H1 (cell line): ENCODE data around the gene SECISBP2.

Source experiments
- HDAC6 ChIP-seq: IDR thresholded peaks from one replicate; pipeline ENCODE4 v1.7.1; 2012; ENCODE audit warnings: low read depth, mild to moderate bottlenecking, inconsistent platforms, low read length, moderate library complexity
- TF ChIP-seq, protein P1 (sequence below): IDR thresholded peaks from 2 replicates; pipeline ENCODE4 v1.6.1; 2012; ENCODE audit warnings: inconsistent platforms
- TF ChIP-seq, protein P2 (sequence below), 3 experiments: IDR thresholded peaks; 1 replicate in 2 of 3; 2 replicates in 1 of 3; pipeline versions ENCODE4 v1.5.1 to v1.6.1; 2011; ENCODE audit warnings: low read length in 3 of 3, mild to moderate bottlenecking in 3 of 3, inconsistent platforms in 2 of 3, low read depth in 1 of 3, moderate library complexity in 1 of 3; ENCODE audit not compliant: insufficient read depth in 1 of 3; ENCODE audit errors: control extremely low read depth in 1 of 3

DNA sequence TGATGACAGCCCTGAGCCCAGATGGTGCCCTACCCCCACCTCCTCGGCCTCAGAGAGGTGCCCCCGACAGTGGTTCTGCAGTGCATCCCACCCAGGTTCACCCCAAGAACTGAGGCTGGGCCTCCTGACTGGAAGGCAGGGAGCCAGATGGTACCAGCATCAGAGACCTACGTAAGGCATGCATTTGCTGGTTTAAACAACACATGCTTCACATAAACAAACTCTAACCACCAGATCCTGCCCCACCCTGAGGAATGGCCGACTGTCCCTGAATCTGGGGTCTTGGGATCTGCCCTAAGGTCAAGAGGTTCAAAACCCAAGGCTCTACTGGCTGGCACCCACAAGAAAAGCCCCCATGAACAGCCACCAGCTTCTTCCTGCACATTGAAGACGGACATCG lies 73.3 kb downstream of the SECISBP2 start:
- TF ChIP-seq, protein P1, sequence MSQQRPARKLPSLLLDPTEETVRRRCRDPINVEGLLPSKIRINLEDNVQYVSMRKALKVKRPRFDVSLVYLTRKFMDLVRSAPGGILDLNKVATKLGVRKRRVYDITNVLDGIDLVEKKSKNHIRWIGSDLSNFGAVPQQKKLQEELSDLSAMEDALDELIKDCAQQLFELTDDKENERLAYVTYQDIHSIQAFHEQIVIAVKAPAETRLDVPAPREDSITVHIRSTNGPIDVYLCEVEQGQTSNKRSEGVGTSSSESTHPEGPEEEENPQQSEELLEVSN = no peak
- no peak for TF ChIP-seq HDAC6
- TF ChIP-seq, protein P2, sequence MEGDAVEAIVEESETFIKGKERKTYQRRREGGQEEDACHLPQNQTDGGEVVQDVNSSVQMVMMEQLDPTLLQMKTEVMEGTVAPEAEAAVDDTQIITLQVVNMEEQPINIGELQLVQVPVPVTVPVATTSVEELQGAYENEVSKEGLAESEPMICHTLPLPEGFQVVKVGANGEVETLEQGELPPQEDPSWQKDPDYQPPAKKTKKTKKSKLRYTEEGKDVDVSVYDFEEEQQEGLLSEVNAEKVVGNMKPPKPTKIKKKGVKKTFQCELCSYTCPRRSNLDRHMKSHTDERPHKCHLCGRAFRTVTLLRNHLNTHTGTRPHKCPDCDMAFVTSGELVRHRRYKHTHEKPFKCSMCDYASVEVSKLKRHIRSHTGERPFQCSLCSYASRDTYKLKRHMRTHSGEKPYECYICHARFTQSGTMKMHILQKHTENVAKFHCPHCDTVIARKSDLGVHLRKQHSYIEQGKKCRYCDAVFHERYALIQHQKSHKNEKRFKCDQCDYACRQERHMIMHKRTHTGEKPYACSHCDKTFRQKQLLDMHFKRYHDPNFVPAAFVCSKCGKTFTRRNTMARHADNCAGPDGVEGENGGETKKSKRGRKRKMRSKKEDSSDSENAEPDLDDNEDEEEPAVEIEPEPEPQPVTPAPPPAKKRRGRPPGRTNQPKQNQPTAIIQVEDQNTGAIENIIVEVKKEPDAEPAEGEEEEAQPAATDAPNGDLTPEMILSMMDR (IDR thresholded peaks at IDR 0.05; ENCODE audit: control extremely low read depth in 1 of 3, insufficient read depth in 1 of 3, low read depth in 1 of 3, low read length in 3 of 3) = no peak
